GM12801 (cell line): ENCODE data around the gene JAK3.

Experiments
- CTCF ChIP-seq: IDR thresholded peaks from one replicate; pipeline ENCODE4 v1.5.1; 2011; ENCODE audit warnings: control low read depth; ENCODE audit not compliant: insufficient read length; ENCODE audit errors: extremely low read depth

The JAK3 gene

GRCh38 chr19:17847538-17848366, at the start of gene JAK3:
JAK3 (minus strand) TSS chr19:17847982; CDS start chr19:17844417, 3,565 bp downstream.
- no peak for TF ChIP-seq CTCF

GRCh38 chr19:17893766-17894165, 46.0 kb upstream of the JAK3 start:
- no peak for TF ChIP-seq CTCF

GRCh38 chr19:17889609-17890214, 41.9 kb upstream of the JAK3 start:
- TF ChIP-seq CTCF: no peak

GRCh38 chr19:17888260-17888659, 40.5 kb upstream of the JAK3 start:
- no peak for TF ChIP-seq CTCF

GRCh38 chr19:17886515-17886914, 38.7 kb upstream of the JAK3 start:
- TF ChIP-seq CTCF: no peak

GRCh38 chr19:17883627-17884410, 36.0 kb upstream of the JAK3 start:
- TF ChIP-seq CTCF: no peak

- TF ChIP-seq CTCF: no peak
Observed at GRCh38 chr19:17881701-17882100, 33.9 kb upstream of the JAK3 start.
